Thymus (tissue), 11 donors: ENCODE results near the gene FUT2. TPM values are rescaled to one million over a fixed set of nuclear protein-coding genes. Genes with fewer than 3 reads are reported as not detected.

Experiments
- DNase-seq, 9 donors: peaks; one replicate each; pipeline ENCODE4 v3.0.0-alpha.2; 2013; ENCODE audit warnings: low spot score in 9 of 9, low read depth in 6 of 9, missing footprints in 1 of 9
- H3K27ac ChIP-seq, 2 donors: one replicate each; pipeline ENCODE4 v1.5.1; 2013; ENCODE audit warnings: control low read depth in 1 of 2, low read depth in 1 of 2, low read length in 1 of 2, mild to moderate bottlenecking in 1 of 2, moderate library complexity in 1 of 2
- H3K27me3 ChIP-seq, 2 donors: one replicate each; pipeline ENCODE4 v1.5.1; 2013; ENCODE audit warnings: low read length in 1 of 2; ENCODE audit not compliant: control insufficient read depth in 2 of 2, insufficient read depth in 1 of 2
- H3K36me3 ChIP-seq, 2 donors: one replicate each; pipeline ENCODE4 v1.5.1; 2013; ENCODE audit warnings: low read length in 1 of 2, mild to moderate bottlenecking in 1 of 2, moderate library complexity in 1 of 2; ENCODE audit not compliant: control insufficient read depth in 2 of 2, insufficient read depth in 2 of 2
- H3K4me1 ChIP-seq, 2 donors: one replicate each; pipeline ENCODE4 v1.5.1; 2013; ENCODE audit warnings: low read length in 2 of 2; ENCODE audit not compliant: control insufficient read depth in 2 of 2, insufficient read depth in 2 of 2
- H3K4me3 ChIP-seq, 2 donors: one replicate each; pipeline ENCODE4 v1.5.1; 2013; ENCODE audit warnings: low read length in 2 of 2, control low read depth in 1 of 2, mild to moderate bottlenecking in 1 of 2
- H3K9me3 ChIP-seq, 2 donors: one replicate each; pipeline ENCODE4 v1.5.1; 2013; ENCODE audit warnings: low read length in 1 of 2, mild to moderate bottlenecking in 1 of 2; ENCODE audit not compliant: control insufficient read depth in 2 of 2, insufficient read depth in 1 of 2
- WGBS: extraction: QIAGEN DNeasy Blood & Tissue Kit; methylation state at CpG from one replicate; pipeline ENCODE4 v1.1.7; 2013; 5-methylcytosine and 5-hydroxymethylcytosine counted together
- polyA plus RNA-seq: library from polyadenylated mRNA; stranded (reverse); fragments of 200-250 nt; gene quantifications from one replicate; pipeline ENCODE4 v1.2.3, GENCODE V29; 2013
- total RNA-seq: library from RNA; stranded (reverse); fragments of 120-200 nt; gene quantifications from one replicate; pipeline ENCODE4 v1.2.4, GENCODE V29; 2013
- donor health status: healthy.

FUT2 gene
- total and polyA plus RNA-seq, 2 donors, result 0.66 to 3.2 TPM

DNA sequence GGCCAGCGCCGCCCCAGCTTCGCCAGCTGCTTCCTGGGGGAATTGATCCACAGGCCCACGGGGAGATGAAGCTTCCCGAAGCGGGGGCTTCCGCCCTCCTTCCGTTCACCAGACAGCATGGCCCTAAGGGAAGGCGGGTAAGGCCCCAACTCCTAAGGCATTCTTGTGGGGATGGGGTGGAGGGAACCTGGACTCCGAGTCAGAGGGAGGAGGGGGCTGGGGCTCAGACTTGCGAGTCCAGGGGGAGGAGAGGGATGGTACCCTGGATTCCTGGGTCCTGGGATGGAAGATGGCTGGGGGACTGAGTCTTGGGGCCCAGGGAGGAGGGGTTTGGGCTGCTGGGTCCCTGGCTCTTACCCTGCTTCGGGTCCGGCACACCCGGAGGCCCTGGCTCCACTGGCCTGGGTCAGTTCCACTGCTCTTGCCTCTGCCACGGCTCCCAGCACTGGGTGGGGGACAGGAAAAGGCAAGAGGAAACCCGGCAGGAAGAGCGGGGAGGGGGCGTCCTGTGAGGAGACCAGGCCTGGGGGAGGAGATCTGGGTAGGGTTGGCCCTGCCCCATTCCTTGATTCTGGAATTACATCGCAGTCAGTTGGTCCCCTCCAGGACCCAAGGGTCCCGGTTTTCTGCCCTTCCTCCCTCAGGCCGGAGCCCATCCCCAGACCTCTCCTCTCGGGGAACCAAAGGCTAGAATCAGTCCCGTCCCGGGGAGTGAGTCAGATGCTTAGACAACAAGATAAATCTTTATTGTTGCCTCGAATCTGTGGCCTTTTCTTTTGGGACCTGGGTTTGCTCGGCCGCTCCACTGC, 44.6 kb downstream of the FUT2 start, which contains the start of gene RASIP1:
Gene RASIP1 (minus strand): TSS at position 447 of the 809 bp plus-strand sequence. CDS start 328 bp downstream, at position 119.
- Histone ChIP-seq H3K27me3 (peaks cover 22 to 59% of the 10 kb centered on the region in 2 donors), H3K9me3 (peaks cover 0 to 15% of the 10 kb centered on the region in 2 donors), H3K4me1 (peaks cover 8 to 30% of the 10 kb centered on the region in 2 donors), H3K27ac (peak within 1 kb of the TSS in 1 of 2 donors; percentile 46), H3K4me3 (peak within 1 kb of the TSS in 1 of 2 donors; percentile 60), H3K36me3 (no peaks in the 10 kb centered on the region)
- no peak for DNase-seq
- WGBS, result 35% methylated on average over 27 of the region's 27 CpGs

DNA sequence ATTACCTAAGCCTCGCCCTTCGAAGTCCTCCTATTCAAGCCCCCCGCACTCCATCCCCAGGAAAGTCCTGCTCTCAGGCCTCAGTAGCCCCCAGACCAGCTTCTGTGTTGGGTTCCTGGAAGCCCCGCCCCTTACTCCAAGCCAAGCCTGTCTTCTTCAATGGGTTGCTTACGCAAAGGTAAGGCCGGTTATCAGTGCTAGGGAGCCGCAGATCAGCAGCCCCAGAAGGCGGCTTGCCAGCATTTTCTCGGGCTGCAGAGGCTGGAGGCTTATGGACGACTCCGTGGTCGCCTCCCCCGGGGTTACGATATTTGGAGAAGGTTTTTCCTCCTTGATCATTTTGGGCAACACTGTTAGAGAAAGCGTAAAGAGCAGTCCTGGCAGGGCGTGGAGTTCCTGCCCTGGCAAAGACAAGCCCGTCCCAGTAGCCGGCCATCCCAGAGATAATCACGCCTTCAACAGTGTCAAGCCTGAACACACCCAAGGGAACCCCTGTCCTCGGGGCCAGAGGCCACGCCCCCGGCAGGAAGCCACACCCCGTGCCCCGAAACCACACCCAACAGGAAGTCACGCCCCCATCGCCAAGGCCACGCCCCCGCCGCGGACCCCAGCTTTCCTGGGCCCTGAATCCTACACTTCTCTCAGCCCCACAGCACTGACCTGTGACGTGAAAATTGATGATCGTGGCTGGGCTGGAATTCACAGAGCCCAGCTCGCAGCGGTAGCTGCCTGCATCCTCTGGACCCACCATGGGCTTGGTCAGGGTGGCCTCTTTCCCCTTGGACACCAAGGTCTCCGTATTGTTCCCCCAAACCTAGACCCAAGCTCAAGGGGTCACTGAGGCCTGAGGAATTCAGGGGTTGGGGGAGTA, 45.6 kb downstream of the FUT2 start:
- 55% methylated on average over 35 of the region's 35 CpGs for WGBS
- Histone ChIP-seq H3K9me3 (peaks cover 0 to 22% of the 10 kb centered on the region in 2 donors), H3K4me1 (peaks cover 8 to 34% of the 10 kb centered on the region in 2 donors), H3K36me3 (no peaks in the 10 kb centered on the region), H3K4me3 (no peak overlapping the region), H3K27ac (no peak overlapping the region), H3K27me3 (peaks cover 31 to 69% of the 10 kb centered on the region in 2 donors)
- no peak for DNase-seq

DNA sequence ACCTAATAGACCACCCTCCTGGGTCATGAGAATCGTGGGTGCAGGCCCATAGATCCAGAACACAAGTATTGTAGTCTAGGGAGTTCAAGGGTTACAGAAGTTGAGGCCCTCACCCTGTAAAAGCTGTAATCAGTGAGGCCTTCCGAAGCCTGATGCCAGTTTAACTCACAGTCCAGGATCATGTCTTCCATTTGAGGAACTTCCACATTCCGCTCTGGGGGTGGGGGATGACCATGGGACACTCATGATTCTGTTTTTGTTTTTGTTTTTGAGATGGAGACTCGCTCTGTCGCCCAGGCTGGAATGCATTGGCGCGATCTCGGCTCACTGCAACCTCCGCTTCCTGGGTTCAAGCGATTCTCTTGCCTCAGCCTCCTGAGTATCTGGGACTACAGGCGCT, 46.3 kb downstream of the FUT2 start:
- Histone ChIP-seq H3K4me3 (no peak overlapping the region), H3K4me1 (peaks cover 8 to 41% of the 10 kb centered on the region in 2 donors), H3K9me3 (peaks cover 0 to 29% of the 10 kb centered on the region in 2 donors), H3K27me3 (peaks cover 35 to 77% of the 10 kb centered on the region in 2 donors), H3K36me3 (no peaks in the 10 kb centered on the region), H3K27ac (no peak overlapping the region)
- no peak for DNase-seq
- WGBS, result 96% methylated on average over 11 of the region's 11 CpGs

DNA sequence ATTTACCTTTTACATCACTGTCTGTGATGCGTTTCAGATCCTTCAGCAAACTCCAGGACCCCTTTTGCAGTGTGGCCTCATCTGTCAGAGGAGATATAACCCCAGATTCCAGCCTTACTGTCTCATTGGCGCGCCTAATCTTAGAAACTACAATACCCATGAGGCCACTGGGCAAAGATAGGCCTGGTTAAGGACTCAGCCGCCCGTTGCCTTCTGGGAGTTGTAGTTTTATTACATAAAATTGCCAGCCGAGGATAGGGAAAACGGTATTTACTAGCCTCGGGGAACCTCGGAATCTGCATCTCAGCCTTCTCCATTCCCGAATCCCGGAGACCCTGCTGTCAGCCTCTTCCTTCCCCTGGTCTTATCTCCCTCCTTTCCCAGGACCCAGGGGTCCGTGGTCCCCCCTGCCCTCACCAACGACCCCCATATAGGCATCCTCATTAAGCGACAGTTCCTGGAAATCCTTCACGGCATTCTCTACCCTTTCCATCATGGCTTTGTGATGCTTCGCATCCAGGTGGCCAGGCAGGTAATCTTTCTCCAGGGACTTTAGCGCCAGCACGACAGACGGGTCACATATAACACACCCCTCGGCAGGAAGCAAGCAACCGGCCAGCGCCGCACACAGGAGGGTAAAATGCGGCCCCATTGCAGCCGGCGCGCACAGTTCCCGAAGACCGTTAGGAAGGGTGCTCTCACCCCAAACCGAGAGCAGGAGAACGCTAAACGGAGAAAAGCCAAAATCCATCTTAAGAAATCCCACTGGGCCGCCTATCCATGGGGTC, 49.6 kb downstream of the FUT2 start:
- Histone ChIP-seq H3K36me3 (no peaks in the 10 kb centered on the region), H3K4me3 (no peak overlapping the region), H3K4me1 (peaks cover 0 to 28% of the 10 kb centered on the region in 2 donors), H3K27me3 (peaks cover 21 to 86% of the 10 kb centered on the region in 2 donors), H3K9me3 (peaks cover 0 to 29% of the 10 kb centered on the region in 2 donors), H3K27ac (no peak overlapping the region)
- peak in 3 of 9 donors; percentile 35 to 65 (median 49) for DNase-seq
- 32% methylated on average over 33 of the region's 33 CpGs for WGBS

DNA sequence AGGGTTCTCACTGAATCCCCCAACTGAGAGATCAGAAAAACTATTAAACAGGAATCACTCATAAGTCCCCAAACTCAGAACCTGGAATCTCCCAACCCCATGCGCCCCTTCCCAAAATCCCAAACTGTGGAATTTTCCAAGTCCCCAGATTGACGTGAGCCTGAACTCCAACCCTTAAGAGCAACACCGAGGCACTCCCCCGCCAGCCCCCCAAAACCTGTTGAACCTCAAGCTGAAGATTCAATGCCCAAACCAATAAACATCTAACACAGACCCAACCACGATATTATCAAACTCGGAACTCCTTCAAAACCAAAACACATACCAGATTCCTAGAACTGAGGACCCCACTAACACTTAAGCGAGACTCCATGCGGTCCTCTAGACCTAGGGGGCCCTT, 50.3 kb downstream of the FUT2 start:
- Histone ChIP-seq H3K27ac (peak overlapping the region in 1 of 2 donors; percentile 19), H3K9me3 (peaks cover 0 to 28% of the 10 kb centered on the region in 2 donors), H3K4me1 (peaks cover 0 to 24% of the 10 kb centered on the region in 2 donors), H3K36me3 (no peaks in the 10 kb centered on the region), H3K27me3 (peaks cover 22 to 86% of the 10 kb centered on the region in 2 donors), H3K4me3 (no peak overlapping the region)
- 90% methylated on average over 8 of the region's 8 CpGs for whole genome bisulfite sequencing
- no peak for DNase-seq

DNA sequence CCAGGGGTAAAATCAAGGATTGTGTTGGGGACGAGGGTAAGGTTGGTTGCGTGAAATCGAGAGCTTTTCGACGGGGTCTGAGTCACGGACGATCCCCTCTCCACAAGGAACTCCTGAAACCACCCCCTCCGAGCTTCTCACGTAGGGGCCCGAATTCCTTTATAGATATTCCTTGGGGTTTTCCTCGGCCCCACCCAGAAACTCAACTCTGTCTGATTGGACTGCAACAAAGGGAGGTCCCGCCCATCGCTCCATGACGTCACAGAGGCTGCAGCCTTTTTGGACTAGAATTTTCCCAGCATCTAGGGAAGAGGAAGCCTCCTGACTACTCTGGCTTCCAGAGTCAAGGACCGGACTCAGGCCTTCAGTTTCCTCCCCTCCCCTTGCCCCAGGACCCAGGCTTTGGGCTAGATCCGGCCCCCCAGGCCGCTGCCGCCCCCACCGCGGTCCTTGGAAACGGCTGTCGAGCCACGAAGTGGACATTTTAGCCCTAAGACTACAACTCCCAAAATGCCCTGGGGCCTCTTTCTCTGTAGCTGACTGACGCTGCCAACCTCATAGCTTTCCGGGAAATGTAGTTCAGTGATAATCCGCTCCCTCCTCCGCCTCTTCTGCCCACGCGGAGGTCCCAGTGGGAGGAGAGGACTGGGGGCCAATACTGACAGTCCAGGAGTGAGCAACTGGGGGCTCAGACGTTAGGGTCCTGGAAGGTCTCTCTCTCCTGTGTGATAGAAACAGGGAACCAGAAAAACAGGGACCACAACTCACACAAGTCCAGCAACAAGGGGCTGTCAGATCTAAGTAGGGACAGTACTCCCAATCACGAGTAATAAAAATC, 51.2 kb downstream of the FUT2 start, which contains the start of gene IZUMO1:
Gene IZUMO1 (minus strand): TSS at position 172 of the 838 bp plus-strand sequence. CDS start 1,050 bp downstream, outside the sequence.
- Histone ChIP-seq H3K4me1 (peaks cover under 1 to 17% of the 10 kb centered on the region in 2 donors), H3K4me3 (peak within 1 kb of the TSS in 1 of 2 donors; percentile 6), H3K36me3 (no peaks in the 10 kb centered on the region), H3K9me3 (peaks cover 0 to 20% of the 10 kb centered on the region in 2 donors), H3K27ac (peak within 1 kb of the TSS in 1 of 2 donors; percentile 61), H3K27me3 (peaks cover 23 to 86% of the 10 kb centered on the region in 2 donors)
- peak in 3 of 9 donors; percentile 40 to 70 (median 50) for DNase-seq
- WGBS, result 14% methylated on average over 31 of the region's 31 CpGs

DNA sequence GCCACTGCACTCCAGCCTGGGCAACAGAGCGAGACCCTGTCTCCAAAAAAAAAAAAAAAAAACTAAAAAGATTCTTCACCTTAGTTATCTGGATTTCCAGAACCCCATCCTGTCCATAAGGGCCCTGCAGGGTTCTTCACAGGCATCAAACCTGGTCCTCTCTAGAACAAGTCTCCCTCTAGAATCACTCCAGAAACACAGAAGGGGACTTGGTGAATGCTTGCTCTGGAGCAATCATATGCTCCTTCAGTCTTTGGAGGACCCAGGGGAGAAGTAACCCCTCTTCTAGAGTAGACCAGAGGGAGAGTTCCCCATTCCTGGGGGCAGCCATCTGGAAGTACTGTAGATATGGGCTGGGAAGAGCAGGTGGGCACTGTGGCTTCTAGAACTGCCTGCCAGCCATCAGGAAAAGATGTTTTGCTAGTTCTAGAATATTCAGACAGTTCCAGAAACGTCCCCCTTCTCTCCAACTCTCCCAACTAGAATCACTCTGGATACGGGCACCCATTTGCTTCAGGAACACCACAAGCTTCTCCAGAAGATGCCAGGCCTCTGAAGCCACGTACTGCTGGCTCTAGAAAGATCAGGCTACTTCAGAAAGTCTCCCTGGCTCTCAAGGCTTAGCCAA, 53.9 kb downstream of the FUT2 start:
- Histone ChIP-seq H3K4me3 (no peak overlapping the region), H3K9me3 (peaks cover 0 to 20% of the 10 kb centered on the region in 2 donors), H3K4me1 (peaks cover 8 to 33% of the 10 kb centered on the region in 2 donors), H3K27me3 (peaks cover 42 to 94% of the 10 kb centered on the region in 2 donors), H3K27ac (no peak overlapping the region), H3K36me3 (no peaks in the 10 kb centered on the region)
- WGBS, result 81% methylated on average over 4 of the region's 4 CpGs
- DNase-seq, result no peak
